Panc1 (cell line): ENCODE measurements around the gene TBX3.

ENCODE experiments used
- POLR2AphosphoS5 ChIP-seq: IDR thresholded peaks from 2 replicates; pipeline ENCODE4 v1.6.1; 2012; ENCODE audit warnings: mild to moderate bottlenecking, low read depth, low read length, moderate library complexity
- TCF7L2 ChIP-seq: IDR thresholded peaks from 2 replicates; pipeline ENCODE4 v1.6.1; 2011; ENCODE audit warnings: mild to moderate bottlenecking, low read depth, low read length, inconsistent platforms
- TF ChIP-seq, protein P1 (sequence below): fragments of 450-650 bp; IDR thresholded peaks from 2 replicates; pipeline ENCODE4 v1.5.1; 2017; ENCODE audit warnings: mild to moderate bottlenecking

DNA sequence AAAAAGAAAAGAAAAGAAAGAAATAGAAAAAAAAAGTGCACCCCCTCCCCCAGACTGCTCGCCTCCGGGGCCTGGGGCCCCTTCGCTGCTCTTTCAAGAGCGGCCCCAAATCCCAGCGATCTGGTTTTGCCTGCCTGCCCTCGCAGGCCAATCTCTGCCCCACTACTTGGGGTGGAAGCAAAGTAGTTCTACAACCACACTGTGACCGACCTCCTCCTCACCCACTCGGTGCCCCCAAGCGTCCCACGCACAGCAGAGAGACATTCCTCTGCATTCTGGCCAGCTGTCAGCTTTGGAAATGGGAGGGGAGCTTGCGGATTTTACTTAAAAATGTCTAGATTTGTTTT, 2.4 kb upstream of the TBX3 start:
- TF ChIP-seq, protein P1, sequence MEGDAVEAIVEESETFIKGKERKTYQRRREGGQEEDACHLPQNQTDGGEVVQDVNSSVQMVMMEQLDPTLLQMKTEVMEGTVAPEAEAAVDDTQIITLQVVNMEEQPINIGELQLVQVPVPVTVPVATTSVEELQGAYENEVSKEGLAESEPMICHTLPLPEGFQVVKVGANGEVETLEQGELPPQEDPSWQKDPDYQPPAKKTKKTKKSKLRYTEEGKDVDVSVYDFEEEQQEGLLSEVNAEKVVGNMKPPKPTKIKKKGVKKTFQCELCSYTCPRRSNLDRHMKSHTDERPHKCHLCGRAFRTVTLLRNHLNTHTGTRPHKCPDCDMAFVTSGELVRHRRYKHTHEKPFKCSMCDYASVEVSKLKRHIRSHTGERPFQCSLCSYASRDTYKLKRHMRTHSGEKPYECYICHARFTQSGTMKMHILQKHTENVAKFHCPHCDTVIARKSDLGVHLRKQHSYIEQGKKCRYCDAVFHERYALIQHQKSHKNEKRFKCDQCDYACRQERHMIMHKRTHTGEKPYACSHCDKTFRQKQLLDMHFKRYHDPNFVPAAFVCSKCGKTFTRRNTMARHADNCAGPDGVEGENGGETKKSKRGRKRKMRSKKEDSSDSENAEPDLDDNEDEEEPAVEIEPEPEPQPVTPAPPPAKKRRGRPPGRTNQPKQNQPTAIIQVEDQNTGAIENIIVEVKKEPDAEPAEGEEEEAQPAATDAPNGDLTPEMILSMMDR = no peak
- TF ChIP-seq TCF7L2 (no peak), POLR2AphosphoS5 (no peak)
